Measurements from ENCODE around the gene PRKCI.
"Not testable (repeated sequence)": the region's sequence is repeated elsewhere in the genome, so short reads cannot be mapped to it uniquely, and the experiment has no call there.

The PRKCI gene

GRCh38 chr3:170205302-170205701 lies 16.9 kb upstream of the PRKCI start:
- H3K4me3 ChIP-seq (ENCODE audit: low read length), result no peak overlapping the region
- TF ChIP-seq CTCF (IDR thresholded peaks at IDR 0.05; ENCODE audit: low read depth, low read length, poor library complexity, severe bottlenecking) (no peak), EZH2phosphoT487 (IDR thresholded peaks at IDR 0.05; ENCODE audit: borderline replicate concordance, low read length) (no peak)
- no peaks in the 10 kb centered on the region for H3F3A ChIP-seq (ENCODE audit: control insufficient read depth, insufficient read depth)
- H3K79me2 ChIP-seq (ENCODE audit: control insufficient read depth, low read length), result no peaks in the 10 kb centered on the region
- no peaks in the 10 kb centered on the region for H3K9me3 ChIP-seq (ENCODE audit: control insufficient read depth, insufficient read depth, low read length)
- no peak overlapping the region for H3K4me2 ChIP-seq (ENCODE audit: low read length)
- no peaks in the 10 kb centered on the region for H3K36me3 ChIP-seq (ENCODE audit: control insufficient read depth, low read length)
- no peaks in the 10 kb centered on the region for H4K20me1 ChIP-seq (ENCODE audit: control insufficient read depth, insufficient read depth, low read depth, low read length)
- H3K27me3 ChIP-seq (ENCODE audit: control insufficient read depth, low read length), result peaks cover 6% of the 10 kb centered on the region; the same call in 1 of the 2 replicates
- no peaks in the 10 kb centered on the region for H3K9me2 ChIP-seq (replicated peaks; ENCODE audit: control insufficient read depth, low read length)
- H3K27ac ChIP-seq (ENCODE audit: low read depth, low read length), result no peak overlapping the region
- no peaks in the 10 kb centered on the region for H3K4me1 ChIP-seq (ENCODE audit: control insufficient read depth, low read length)

GRCh38 chr3:170206164-170206762 lies 16.0 kb upstream of the PRKCI start:
- H3K9me3 ChIP-seq (ENCODE audit: control insufficient read depth, insufficient read depth, low read length); H3K4me3 ChIP-seq (ENCODE audit: low read length); H3F3A ChIP-seq (ENCODE audit: control insufficient read depth, insufficient read depth); H3K27ac ChIP-seq (ENCODE audit: low read depth, low read length); H3K79me2 ChIP-seq (ENCODE audit: control insufficient read depth, low read length); H3K4me1 ChIP-seq (ENCODE audit: control insufficient read depth, low read length); H3K27me3 ChIP-seq (ENCODE audit: control insufficient read depth, low read length); H3K4me2 ChIP-seq (ENCODE audit: low read length); H3K9me2 ChIP-seq (replicated peaks; ENCODE audit: control insufficient read depth, low read length); H3K36me3 ChIP-seq (ENCODE audit: control insufficient read depth, low read length); H4K20me1 ChIP-seq (ENCODE audit: control insufficient read depth, insufficient read depth, low read depth, low read length): not testable (repeated sequence)

- Histone ChIP-seq H3K9me3 (ENCODE audit: control insufficient read depth, insufficient read depth, low read length) (no peaks in the 10 kb centered on the region), H3K27me3 (ENCODE audit: control insufficient read depth, low read length) (no peaks in the 10 kb centered on the region), H3K4me3 (ENCODE audit: low read length) (no peak overlapping the region), H3K36me3 (ENCODE audit: control insufficient read depth, low read length) (no peaks in the 10 kb centered on the region), H3K9me2 (replicated peaks; ENCODE audit: control insufficient read depth, low read length) (no peaks in the 10 kb centered on the region), H3K4me2 (ENCODE audit: low read length) (no peak overlapping the region), H4K20me1 (ENCODE audit: control insufficient read depth, insufficient read depth, low read depth, low read length) (no peaks in the 10 kb centered on the region), H3K79me2 (ENCODE audit: control insufficient read depth, low read length) (no peaks in the 10 kb centered on the region), H3K4me1 (ENCODE audit: control insufficient read depth, low read length) (no peaks in the 10 kb centered on the region), H3K27ac (ENCODE audit: low read depth, low read length) (no peak overlapping the region), H3F3A (ENCODE audit: control insufficient read depth, insufficient read depth) (no peaks in the 10 kb centered on the region)
- no peak for TF ChIP-seq EZH2phosphoT487 (IDR thresholded peaks at IDR 0.05; ENCODE audit: borderline replicate concordance, low read length)
- no peak for TF ChIP-seq CTCF (IDR thresholded peaks at IDR 0.05; ENCODE audit: low read depth, low read length, poor library complexity, severe bottlenecking)
Observed at GRCh38 chr3:170207717-170208116, 14.5 kb upstream of the PRKCI start.

GRCh38 chr3:170211668-170212067 lies 10.6 kb upstream of the PRKCI start:
- Histone ChIP-seq H3K4me2 (ENCODE audit: low read length) (no peak overlapping the region), H4K20me1 (ENCODE audit: control insufficient read depth, insufficient read depth, low read depth, low read length) (no peaks in the 10 kb centered on the region), H3K4me3 (ENCODE audit: low read length) (no peak overlapping the region), H3K9me3 (ENCODE audit: control insufficient read depth, insufficient read depth, low read length) (no peaks in the 10 kb centered on the region), H3K79me2 (ENCODE audit: control insufficient read depth, low read length) (no peaks in the 10 kb centered on the region), H3F3A (ENCODE audit: control insufficient read depth, insufficient read depth) (no peaks in the 10 kb centered on the region), H3K27ac (ENCODE audit: low read depth, low read length) (no peak overlapping the region), H3K9me2 (replicated peaks; ENCODE audit: control insufficient read depth, low read length) (no peaks in the 10 kb centered on the region), H3K27me3 (ENCODE audit: control insufficient read depth, low read length) (no peaks in the 10 kb centered on the region), H3K36me3 (ENCODE audit: control insufficient read depth, low read length) (no peaks in the 10 kb centered on the region), H3K4me1 (ENCODE audit: control insufficient read depth, low read length) (no peaks in the 10 kb centered on the region)
- TF ChIP-seq EZH2phosphoT487 (IDR thresholded peaks at IDR 0.05; ENCODE audit: borderline replicate concordance, low read length) (no peak), CTCF (IDR thresholded peaks at IDR 0.05; ENCODE audit: low read depth, low read length, poor library complexity, severe bottlenecking) (no peak)
